HepG2 (cell line): ENCODE results near the gene NSMCE4A. TPM values are rescaled to one million over a fixed set of nuclear protein-coding genes. Genes with fewer than 3 reads are reported as not detected.

Experiments
- BCL6 ChIP-seq: IDR thresholded peaks from 2 replicates; pipeline ENCODE4 v1.6.1; 2016; ENCODE audit warnings: missing genetic modification reagents, missing compliant biosample characterization
- FOXA1 ChIP-seq, 2 experiments: fragments of 450-650 bp in 1 of 2; sonication (generic) in 1 of 2; formaldehyde crosslinking in 1 of 2; IDR thresholded peaks; 2 replicates each; pipeline versions ENCODE4 v1.4.0 to v1.6.1; 2016 to 2020; ENCODE audit warnings: missing genetic modification reagents in 1 of 2
- FOXA3 ChIP-seq: IDR thresholded peaks from 2 replicates; pipeline ENCODE4 v1.6.1; 2016; ENCODE audit warnings: missing genetic modification reagents, missing compliant biosample characterization
- GATAD2A ChIP-seq: IDR thresholded peaks from 2 replicates; pipeline ENCODE4 v1.6.1; 2016
- HNF4A ChIP-seq: sonication (generic); formaldehyde crosslinking; IDR thresholded peaks from 2 replicates; pipeline ENCODE4 v1.4.0; 2020; ENCODE audit warnings: missing genetic modification reagents
- HNRNPL ChIP-seq: fragments of 200-400 bp; formaldehyde crosslinking; IDR thresholded peaks from 2 replicates; pipeline ENCODE4 v1.6.1; 2017; ENCODE audit warnings: mild to moderate bottlenecking, low read depth, low read length
- JUNB ChIP-seq: sonication (generic); formaldehyde crosslinking; IDR thresholded peaks from 2 replicates; pipeline ENCODE4 v1.8.0; 2022; ENCODE audit warnings: missing genetic modification reagents, mild to moderate bottlenecking, borderline replicate concordance
- KLF13 ChIP-seq: sonication (generic); formaldehyde crosslinking; IDR thresholded peaks from 2 replicates; pipeline ENCODE4 v1.4.0; 2020; ENCODE audit warnings: mild to moderate bottlenecking, missing genetic modification reagents
- MAF1 ChIP-seq: sonication (generic); formaldehyde crosslinking; IDR thresholded peaks from 2 replicates; pipeline ENCODE4 v1.5.0; 2020; ENCODE audit warnings: missing genetic modification reagents, borderline replicate concordance
- MXI1 ChIP-seq: IDR thresholded peaks from 3 replicates; pipeline ENCODE4 v1.6.1; 2012; ENCODE audit warnings: low read depth, low read length, inconsistent platforms, borderline replicate concordance
- PPARG ChIP-seq: conservative IDR thresholded peaks from 2 replicates; pipeline ENCODE4 v1.6.1; 2016; ENCODE audit warnings: missing biosample characterization, missing genetic modification reagents
- PRPF4 ChIP-seq: fragments of 200-400 bp; formaldehyde crosslinking; IDR thresholded peaks from 2 replicates; pipeline ENCODE4 v1.6.1; 2016; ENCODE audit warnings: low read length, low read depth; ENCODE audit not compliant: poor library complexity, severe bottlenecking
- RXRB ChIP-seq: IDR thresholded peaks from 2 replicates; pipeline ENCODE4 v1.6.1; 2016; ENCODE audit warnings: borderline replicate concordance, missing genetic modification reagents, missing compliant biosample characterization
- ZBTB38 ChIP-seq: sonication (generic); formaldehyde crosslinking; IDR thresholded peaks from 2 replicates; pipeline ENCODE4 v1.5.1; 2020; ENCODE audit warnings: mild to moderate bottlenecking, missing genetic modification reagents
- ZNF292 ChIP-seq: sonication (generic); formaldehyde crosslinking; IDR thresholded peaks from 2 replicates; pipeline ENCODE4 v1.8.1; 2022; ENCODE audit warnings: mild to moderate bottlenecking, low read depth, missing genetic modification reagents, borderline replicate concordance
- polyA plus RNA-seq, 8 experiments: library from polyadenylated mRNA; depleted of rRNA in 3 of 8; stranded (reverse) in 7 of 8; unstranded in 1 of 8; fragments of >200 nt; fragmentation: Illumina TruSeq in 4 of 8; extraction: Trizol in 4 of 8; gene quantifications; 2 replicates each; pipeline versions ENCODE4 v1.2.1 to v1.2.3, GENCODE V29; 2011 to 2016; ENCODE audit warnings: low read depth in 4 of 8, missing spikeins in 1 of 8, mixed read lengths in 1 of 8; ENCODE audit not compliant: insufficient read depth in 1 of 8
- total RNA-seq, 5 experiments: library from RNA; depleted of rRNA; stranded (reverse); fragments of >200 nt; fragmentation: Illumina TruSeq; extraction: Trizol; gene quantifications; 2 replicates each; pipeline ENCODE4 v1.2.3, GENCODE V29; 2016; ENCODE audit warnings: low read depth in 1 of 5
- TF ChIP-seq, protein P1 (sequence below): IDR thresholded peaks from 2 replicates; pipeline ENCODE4 v1.6.1; 2016; ENCODE audit warnings: missing compliant biosample characterization, missing genetic modification reagents, borderline replicate concordance
- TF ChIP-seq, protein P2 (sequence below): IDR thresholded peaks from 2 replicates; pipeline ENCODE4 v1.6.1; 2018; ENCODE audit warnings: missing genetic modification reagents
- TF ChIP-seq, protein P3 (sequence below): IDR thresholded peaks from 2 replicates; pipeline ENCODE4 v1.6.1; 2016; ENCODE audit warnings: control low read depth
- TF ChIP-seq, protein P4 (sequence below): sonication (generic); formaldehyde crosslinking; IDR thresholded peaks from 2 replicates; pipeline ENCODE4 v1.4.0; 2020; ENCODE audit warnings: mild to moderate bottlenecking, missing genetic modification reagents
- TF ChIP-seq, protein P5 (sequence below): sonication (generic); formaldehyde crosslinking; IDR thresholded peaks from 2 replicates; pipeline ENCODE4 v1.8.1; 2023; ENCODE audit warnings: mild to moderate bottlenecking, missing genetic modification reagents, borderline replicate concordance
- TF ChIP-seq, protein P6 (sequence below): IDR thresholded peaks from 2 replicates; pipeline ENCODE4 v1.4.0; 2020; ENCODE audit warnings: mild to moderate bottlenecking, missing genetic modification reagents

Gene NSMCE4A
- total and polyA plus RNA-seq, 2 of the 13 experiments (the other 11 are each of a cell fraction or from before 2014, with no cell fraction given), result 61.1 to 91.6 TPM

DNA sequence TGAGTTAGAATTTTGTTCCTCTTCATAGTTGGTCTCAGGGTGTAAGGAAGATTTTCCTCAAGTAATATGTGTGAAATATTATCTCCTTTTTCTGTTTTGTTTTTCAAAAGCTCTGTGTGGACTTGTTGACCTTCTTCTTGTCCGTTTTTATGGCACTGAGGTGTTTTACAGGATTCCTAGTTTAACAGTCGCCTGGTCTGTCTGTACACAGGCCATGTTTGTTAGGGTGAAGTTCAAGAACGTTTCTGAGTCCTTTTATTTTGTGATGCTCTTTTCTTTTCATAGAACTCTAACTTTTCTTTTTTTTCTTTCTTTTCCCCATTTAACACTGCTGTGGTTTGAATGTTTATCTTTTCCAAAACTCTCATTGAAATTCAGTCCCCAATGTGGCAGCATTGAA lies 32.4 kb upstream of the NSMCE4A start (continued):
- TF ChIP-seq PRPF4 (no peak), MXI1 (no peak), FOXA1 (IDR thresholded peaks at IDR 0.05) (no peak), FOXA1 (CRISPR knock-in tag; IDR thresholded peaks at IDR 0.05) (peak; percentile 41; the same call in 1 of the 2 replicates), KLF13 (CRISPR knock-in tag) (no peak), PPARG (CRISPR knock-in tag) (peak; percentile 55; the same call in 1 of the 2 replicates), MAF1 (CRISPR knock-in tag) (no peak), RXRB (0 out of 2 replicates have a peak, but pooled peaks have one; percentile 35), JUNB (CRISPR knock-in tag) (no peak), ZNF292 (CRISPR knock-in tag) (no peak), GATAD2A (CRISPR knock-in tag) (0 out of 2 replicates have a peak, but pooled peaks have one; percentile 10), HNF4A (CRISPR knock-in tag) (peak; percentile 38; the same call in 1 of the 2 replicates), HNRNPL (no peak), BCL6 (CRISPR knock-in tag) (0 out of 2 replicates have a peak, but pooled peaks have one; percentile 22), FOXA3 (peak; percentile 46; the same call in 1 of the 2 replicates), ZBTB38 (CRISPR knock-in tag) (no peak)
- TF ChIP-seq, protein P1, sequence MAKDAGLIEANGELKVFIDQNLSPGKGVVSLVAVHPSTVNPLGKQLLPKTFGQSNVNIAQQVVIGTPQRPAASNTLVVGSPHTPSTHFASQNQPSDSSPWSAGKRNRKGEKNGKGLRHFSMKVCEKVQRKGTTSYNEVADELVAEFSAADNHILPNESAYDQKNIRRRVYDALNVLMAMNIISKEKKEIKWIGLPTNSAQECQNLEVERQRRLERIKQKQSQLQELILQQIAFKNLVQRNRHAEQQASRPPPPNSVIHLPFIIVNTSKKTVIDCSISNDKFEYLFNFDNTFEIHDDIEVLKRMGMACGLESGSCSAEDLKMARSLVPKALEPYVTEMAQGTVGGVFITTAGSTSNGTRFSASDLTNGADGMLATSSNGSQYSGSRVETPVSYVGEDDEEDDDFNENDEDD, result no peak
- TF ChIP-seq, protein P2, sequence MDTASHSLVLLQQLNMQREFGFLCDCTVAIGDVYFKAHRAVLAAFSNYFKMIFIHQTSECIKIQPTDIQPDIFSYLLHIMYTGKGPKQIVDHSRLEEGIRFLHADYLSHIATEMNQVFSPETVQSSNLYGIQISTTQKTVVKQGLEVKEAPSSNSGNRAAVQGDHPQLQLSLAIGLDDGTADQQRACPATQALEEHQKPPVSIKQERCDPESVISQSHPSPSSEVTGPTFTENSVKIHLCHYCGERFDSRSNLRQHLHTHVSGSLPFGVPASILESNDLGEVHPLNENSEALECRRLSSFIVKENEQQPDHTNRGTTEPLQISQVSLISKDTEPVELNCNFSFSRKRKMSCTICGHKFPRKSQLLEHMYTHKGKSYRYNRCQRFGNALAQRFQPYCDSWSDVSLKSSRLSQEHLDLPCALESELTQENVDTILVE, result no peak
- TF ChIP-seq, protein P3, sequence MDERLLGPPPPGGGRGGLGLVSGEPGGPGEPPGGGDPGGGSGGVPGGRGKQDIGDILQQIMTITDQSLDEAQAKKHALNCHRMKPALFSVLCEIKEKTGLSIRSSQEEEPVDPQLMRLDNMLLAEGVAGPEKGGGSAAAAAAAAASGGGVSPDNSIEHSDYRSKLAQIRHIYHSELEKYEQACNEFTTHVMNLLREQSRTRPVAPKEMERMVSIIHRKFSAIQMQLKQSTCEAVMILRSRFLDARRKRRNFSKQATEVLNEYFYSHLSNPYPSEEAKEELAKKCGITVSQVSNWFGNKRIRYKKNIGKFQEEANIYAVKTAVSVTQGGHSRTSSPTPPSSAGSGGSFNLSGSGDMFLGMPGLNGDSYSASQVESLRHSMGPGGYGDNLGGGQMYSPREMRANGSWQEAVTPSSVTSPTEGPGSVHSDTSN (CRISPR knock-in tag), result no peak
- TF ChIP-seq, protein P4, sequence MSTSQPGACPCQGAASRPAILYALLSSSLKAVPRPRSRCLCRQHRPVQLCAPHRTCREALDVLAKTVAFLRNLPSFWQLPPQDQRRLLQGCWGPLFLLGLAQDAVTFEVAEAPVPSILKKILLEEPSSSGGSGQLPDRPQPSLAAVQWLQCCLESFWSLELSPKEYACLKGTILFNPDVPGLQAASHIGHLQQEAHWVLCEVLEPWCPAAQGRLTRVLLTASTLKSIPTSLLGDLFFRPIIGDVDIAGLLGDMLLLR (CRISPR knock-in tag), result no peak
- TF ChIP-seq, protein P5, sequence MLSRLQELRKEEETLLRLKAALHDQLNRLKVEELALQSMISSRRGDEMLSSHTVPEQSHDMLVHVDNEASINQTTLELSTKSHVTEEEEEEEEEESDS (CRISPR knock-in tag), result no peak
- TF ChIP-seq, protein P6, sequence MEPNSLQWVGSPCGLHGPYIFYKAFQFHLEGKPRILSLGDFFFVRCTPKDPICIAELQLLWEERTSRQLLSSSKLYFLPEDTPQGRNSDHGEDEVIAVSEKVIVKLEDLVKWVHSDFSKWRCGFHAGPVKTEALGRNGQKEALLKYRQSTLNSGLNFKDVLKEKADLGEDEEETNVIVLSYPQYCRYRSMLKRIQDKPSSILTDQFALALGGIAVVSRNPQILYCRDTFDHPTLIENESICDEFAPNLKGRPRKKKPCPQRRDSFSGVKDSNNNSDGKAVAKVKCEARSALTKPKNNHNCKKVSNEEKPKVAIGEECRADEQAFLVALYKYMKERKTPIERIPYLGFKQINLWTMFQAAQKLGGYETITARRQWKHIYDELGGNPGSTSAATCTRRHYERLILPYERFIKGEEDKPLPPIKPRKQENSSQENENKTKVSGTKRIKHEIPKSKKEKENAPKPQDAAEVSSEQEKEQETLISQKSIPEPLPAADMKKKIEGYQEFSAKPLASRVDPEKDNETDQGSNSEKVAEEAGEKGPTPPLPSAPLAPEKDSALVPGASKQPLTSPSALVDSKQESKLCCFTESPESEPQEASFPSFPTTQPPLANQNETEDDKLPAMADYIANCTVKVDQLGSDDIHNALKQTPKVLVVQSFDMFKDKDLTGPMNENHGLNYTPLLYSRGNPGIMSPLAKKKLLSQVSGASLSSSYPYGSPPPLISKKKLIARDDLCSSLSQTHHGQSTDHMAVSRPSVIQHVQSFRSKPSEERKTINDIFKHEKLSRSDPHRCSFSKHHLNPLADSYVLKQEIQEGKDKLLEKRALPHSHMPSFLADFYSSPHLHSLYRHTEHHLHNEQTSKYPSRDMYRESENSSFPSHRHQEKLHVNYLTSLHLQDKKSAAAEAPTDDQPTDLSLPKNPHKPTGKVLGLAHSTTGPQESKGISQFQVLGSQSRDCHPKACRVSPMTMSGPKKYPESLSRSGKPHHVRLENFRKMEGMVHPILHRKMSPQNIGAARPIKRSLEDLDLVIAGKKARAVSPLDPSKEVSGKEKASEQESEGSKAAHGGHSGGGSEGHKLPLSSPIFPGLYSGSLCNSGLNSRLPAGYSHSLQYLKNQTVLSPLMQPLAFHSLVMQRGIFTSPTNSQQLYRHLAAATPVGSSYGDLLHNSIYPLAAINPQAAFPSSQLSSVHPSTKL (CRISPR knock-in tag), result 0 out of 2 replicates have a peak, but pooled peaks have one; percentile 26
- TF ChIP-seq, all 625 proteins: peak for 11
